Bronchial epithelial cell (primary cell): ENCODE results near the gene CIROP. TPM values are rescaled to one million over a fixed set of nuclear protein-coding genes. Genes with fewer than 3 reads are reported as not detected.

ENCODE experiments used
- DNase-seq: peaks from one replicate; pipeline ENCODE4 v3.0.0-alpha.2; 2010; ENCODE audit warnings: low read depth
- FAIRE-seq: peaks from 2 replicates; lab custom pipeline; 2011; peaks lifted over from hg19 to GRCh38; lab: Jason Lieb, UNC
- H3K27me3 ChIP-seq: 2 replicates; pipeline ENCODE4 v1.5.1; 2011; ENCODE audit warnings: low read length; ENCODE audit not compliant: control insufficient read depth, insufficient read depth
- H3K36me3 ChIP-seq: 2 replicates; pipeline ENCODE4 v1.5.1; 2011; ENCODE audit warnings: low read length; ENCODE audit not compliant: control insufficient read depth, insufficient read depth
- H3K4me3 ChIP-seq: 2 replicates; pipeline ENCODE4 v1.5.1; 2011; ENCODE audit warnings: mild to moderate bottlenecking, low read depth, low read length, control low read depth
- CTCF ChIP-seq: IDR thresholded peaks from 2 replicates; pipeline ENCODE4 v1.5.1; 2011; ENCODE audit warnings: mild to moderate bottlenecking, moderate library complexity, low read length, control low read depth, inconsistent platforms; ENCODE audit not compliant: insufficient read depth, severe bottlenecking
- total RNA-seq: library from RNA; depleted of rRNA; stranded (reverse); fragments of >200 nt; gene quantifications from 2 replicates; pipeline ENCODE4 v1.2.1, GENCODE V29; 2014

Gene CIROP
- total RNA-seq, 1 donor from 2014 or later, result not detected

- H3K36me3 ChIP-seq, result peaks cover 7% of the 10 kb centered on the region
- no peaks in the 10 kb centered on the region for H3K27me3 ChIP-seq
- peak within 1 kb of the TSS; percentile 78 for H3K4me3 ChIP-seq
- TF ChIP-seq CTCF, result no peak
- FAIRE-seq (no peak), DNase-seq (peak; percentile 99)
These were observed 9.3 kb downstream of the CIROP start, which contains the start of gene C14orf119 for GRCh38 chr14:23095196-23096108. Gene C14orf119 (plus strand): TSS chr14:23095505. CDS start chr14:23097659, 2,154 bp downstream.

GRCh38 chr14:23094666-23095195 lies 10.1 kb downstream of the CIROP start, which contains the start of gene ACIN1:
Gene ACIN1 (minus strand): TSS chr14:23095136. CDS start chr14:23095112, 24 bp downstream.
- no peaks in the 10 kb centered on the region for H3K27me3 ChIP-seq
- no peak for TF ChIP-seq CTCF
- H3K36me3 ChIP-seq, result peaks cover 12% of the 10 kb centered on the region
- peak; percentile 73 for DNase-seq
- FAIRE-seq, result no peak
- H3K4me3 ChIP-seq, result peak within 1 kb of the TSS; percentile 78

GRCh38 chr14:23093991-23094665 lies 10.7 kb downstream of the CIROP start:
- Histone ChIP-seq H3K36me3 (peaks cover 16% of the 10 kb centered on the region), H3K27me3 (no peaks in the 10 kb centered on the region), H3K4me3 (peak overlapping the region; percentile 78)
- FAIRE-seq (no peak), DNase-seq (no peak)
- no peak for TF ChIP-seq CTCF

GRCh38 chr14:23093526-23093925 lies 11.3 kb downstream of the CIROP start:
- TF ChIP-seq CTCF, result no peak
- no peak for DNase-seq
- no peak overlapping the region for H3K4me3 ChIP-seq
- H3K36me3 ChIP-seq, result peaks cover 16% of the 10 kb centered on the region
- no peaks in the 10 kb centered on the region for H3K27me3 ChIP-seq
- FAIRE-seq, result no peak

GRCh38 chr14:23093104-23093503 lies 11.7 kb downstream of the CIROP start:
- Histone ChIP-seq H3K4me3 (no peak overlapping the region), H3K27me3 (no peaks in the 10 kb centered on the region), H3K36me3 (peaks cover 16% of the 10 kb centered on the region)
- FAIRE-seq (no peak), DNase-seq (no peak)
- no peak for TF ChIP-seq CTCF
